MM.1S (cell line): ENCODE measurements around the gene RPL10.

ENCODE experiments used
- EZH2 ChIP-seq: fragments of 300-600 bp; sonication (generic); optimal IDR thresholded peaks from 2 replicates; pipeline ENCODE3; 2017; ENCODE audit warnings: low read depth, mild to moderate bottlenecking, antibody characterized with exemption, low read length, mixed read lengths
- EZH2phosphoT487 ChIP-seq: fragments of 300-600 bp; sonication (generic); IDR thresholded peaks from 2 replicates; pipeline ENCODE4 v1.6.1; 2018; ENCODE audit warnings: antibody characterized with exemption, low read length
- TF ChIP-seq, protein P1 (sequence below): fragments of 300-600 bp; sonication (generic); IDR thresholded peaks from 2 replicates; pipeline ENCODE4 v1.5.1; 2016; ENCODE audit warnings: antibody characterized with exemption, low read length, mixed read lengths

DNA sequence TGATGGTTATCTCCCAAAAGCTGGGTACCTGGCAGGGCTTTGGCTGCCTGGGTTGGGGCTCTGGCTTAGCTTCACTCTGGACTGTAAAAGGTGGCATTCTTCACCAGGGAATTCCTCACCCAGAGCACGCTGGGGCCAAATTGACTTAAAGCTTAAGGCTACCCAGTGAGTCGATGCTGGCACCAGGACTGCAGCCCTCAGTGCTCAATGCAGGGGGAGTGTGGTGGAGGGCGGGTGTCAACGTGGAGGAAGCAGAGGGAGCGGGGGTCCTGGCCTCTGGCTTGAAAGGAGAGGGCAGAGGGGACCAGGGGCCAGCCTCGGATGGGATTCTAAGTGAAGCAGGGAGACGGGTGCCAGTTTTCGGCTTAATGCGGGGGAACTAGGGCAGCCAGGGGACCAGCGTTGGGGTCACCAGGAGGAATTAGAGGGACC, 45.3 kb downstream of the RPL10 start:
- TF ChIP-seq, protein P1, sequence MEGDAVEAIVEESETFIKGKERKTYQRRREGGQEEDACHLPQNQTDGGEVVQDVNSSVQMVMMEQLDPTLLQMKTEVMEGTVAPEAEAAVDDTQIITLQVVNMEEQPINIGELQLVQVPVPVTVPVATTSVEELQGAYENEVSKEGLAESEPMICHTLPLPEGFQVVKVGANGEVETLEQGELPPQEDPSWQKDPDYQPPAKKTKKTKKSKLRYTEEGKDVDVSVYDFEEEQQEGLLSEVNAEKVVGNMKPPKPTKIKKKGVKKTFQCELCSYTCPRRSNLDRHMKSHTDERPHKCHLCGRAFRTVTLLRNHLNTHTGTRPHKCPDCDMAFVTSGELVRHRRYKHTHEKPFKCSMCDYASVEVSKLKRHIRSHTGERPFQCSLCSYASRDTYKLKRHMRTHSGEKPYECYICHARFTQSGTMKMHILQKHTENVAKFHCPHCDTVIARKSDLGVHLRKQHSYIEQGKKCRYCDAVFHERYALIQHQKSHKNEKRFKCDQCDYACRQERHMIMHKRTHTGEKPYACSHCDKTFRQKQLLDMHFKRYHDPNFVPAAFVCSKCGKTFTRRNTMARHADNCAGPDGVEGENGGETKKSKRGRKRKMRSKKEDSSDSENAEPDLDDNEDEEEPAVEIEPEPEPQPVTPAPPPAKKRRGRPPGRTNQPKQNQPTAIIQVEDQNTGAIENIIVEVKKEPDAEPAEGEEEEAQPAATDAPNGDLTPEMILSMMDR, result no peak
- TF ChIP-seq EZH2 (no peak), EZH2phosphoT487 (no peak)
